Measurements from ENCODE around the gene PARS2. TPM values are rescaled to one million over a fixed set of nuclear protein-coding genes. Genes with fewer than 3 reads are reported as not detected.

PARS2 gene
- total RNA-seq, 2 experiments from 2014 or later = 5.3 to 7.6 TPM

DNA sequence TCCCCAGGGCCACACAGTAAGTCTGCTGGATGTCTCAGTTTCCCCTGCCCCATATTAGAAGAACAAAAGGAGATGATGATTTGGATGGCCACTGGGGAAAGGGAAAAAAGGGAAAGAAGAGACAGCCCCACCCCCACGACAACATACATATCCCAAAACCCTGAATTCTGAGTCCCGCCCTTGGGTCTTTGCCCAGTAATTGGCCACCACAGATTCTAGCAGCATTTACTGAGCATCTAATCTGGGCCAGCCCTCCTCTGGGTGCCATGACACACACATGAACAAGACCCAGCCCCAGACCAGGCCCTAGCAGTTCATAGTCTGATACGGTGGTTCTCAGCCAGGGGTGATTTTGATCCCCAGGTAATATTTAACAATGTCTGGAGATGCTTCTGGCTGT is 53.9 kb downstream of the PARS2 start:
- no peaks in the 10 kb centered on the region for H3K36me3 ChIP-seq (ENCODE audit: insufficient read depth, low read length)
- no peak overlapping the region for H3K4me3 ChIP-seq (ENCODE audit: low read depth, low read length, poor library complexity, severe bottlenecking)
- no peaks in the 10 kb centered on the region for H3K79me2 ChIP-seq (ENCODE audit: insufficient read depth, low read depth, low read length)
- no peak overlapping the region for H2AFZ ChIP-seq (ENCODE audit: low read length)
- H4K20me1 ChIP-seq (ENCODE audit: insufficient read depth, low read length) = no peaks in the 10 kb centered on the region
- no peak overlapping the region for H3K4me2 ChIP-seq (ENCODE audit: low read length)
- DNase-seq (ENCODE audit: low spot score) = no peak
- TF ChIP-seq, protein P1, sequence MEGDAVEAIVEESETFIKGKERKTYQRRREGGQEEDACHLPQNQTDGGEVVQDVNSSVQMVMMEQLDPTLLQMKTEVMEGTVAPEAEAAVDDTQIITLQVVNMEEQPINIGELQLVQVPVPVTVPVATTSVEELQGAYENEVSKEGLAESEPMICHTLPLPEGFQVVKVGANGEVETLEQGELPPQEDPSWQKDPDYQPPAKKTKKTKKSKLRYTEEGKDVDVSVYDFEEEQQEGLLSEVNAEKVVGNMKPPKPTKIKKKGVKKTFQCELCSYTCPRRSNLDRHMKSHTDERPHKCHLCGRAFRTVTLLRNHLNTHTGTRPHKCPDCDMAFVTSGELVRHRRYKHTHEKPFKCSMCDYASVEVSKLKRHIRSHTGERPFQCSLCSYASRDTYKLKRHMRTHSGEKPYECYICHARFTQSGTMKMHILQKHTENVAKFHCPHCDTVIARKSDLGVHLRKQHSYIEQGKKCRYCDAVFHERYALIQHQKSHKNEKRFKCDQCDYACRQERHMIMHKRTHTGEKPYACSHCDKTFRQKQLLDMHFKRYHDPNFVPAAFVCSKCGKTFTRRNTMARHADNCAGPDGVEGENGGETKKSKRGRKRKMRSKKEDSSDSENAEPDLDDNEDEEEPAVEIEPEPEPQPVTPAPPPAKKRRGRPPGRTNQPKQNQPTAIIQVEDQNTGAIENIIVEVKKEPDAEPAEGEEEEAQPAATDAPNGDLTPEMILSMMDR (conservative IDR thresholded peaks at IDR 0.05; ENCODE audit: low read length) = no peak
- TF ChIP-seq EZH2phosphoT487 (IDR thresholded peaks at IDR 0.05; ENCODE audit: borderline replicate concordance, low read depth, low read length) = no peak
- no peaks in the 10 kb centered on the region for H3K9me2 ChIP-seq (ENCODE audit: insufficient read depth, low read length)
- H3K9me3 ChIP-seq (ENCODE audit: low read length) = no peaks in the 10 kb centered on the region
- BruUV-seq (replicated peaks) = no TSS peak
- intact Hi-C loops (cut with micrococcal nuclease; ENCODE audit: unreplicated experiment) = no loop called here
- ChIA-PET POLR2A (no interaction called here), CTCF (ENCODE audit: unreplicated experiment) (no interaction called here)
- no peak overlapping the region for H3K27ac ChIP-seq (ENCODE audit: low read depth, low read length, poor library complexity, severe bottlenecking)
- H3K4me1 ChIP-seq (ENCODE audit: insufficient read depth, low read length, poor library complexity, severe bottlenecking) = peaks cover 5% of the 10 kb centered on the region

DNA sequence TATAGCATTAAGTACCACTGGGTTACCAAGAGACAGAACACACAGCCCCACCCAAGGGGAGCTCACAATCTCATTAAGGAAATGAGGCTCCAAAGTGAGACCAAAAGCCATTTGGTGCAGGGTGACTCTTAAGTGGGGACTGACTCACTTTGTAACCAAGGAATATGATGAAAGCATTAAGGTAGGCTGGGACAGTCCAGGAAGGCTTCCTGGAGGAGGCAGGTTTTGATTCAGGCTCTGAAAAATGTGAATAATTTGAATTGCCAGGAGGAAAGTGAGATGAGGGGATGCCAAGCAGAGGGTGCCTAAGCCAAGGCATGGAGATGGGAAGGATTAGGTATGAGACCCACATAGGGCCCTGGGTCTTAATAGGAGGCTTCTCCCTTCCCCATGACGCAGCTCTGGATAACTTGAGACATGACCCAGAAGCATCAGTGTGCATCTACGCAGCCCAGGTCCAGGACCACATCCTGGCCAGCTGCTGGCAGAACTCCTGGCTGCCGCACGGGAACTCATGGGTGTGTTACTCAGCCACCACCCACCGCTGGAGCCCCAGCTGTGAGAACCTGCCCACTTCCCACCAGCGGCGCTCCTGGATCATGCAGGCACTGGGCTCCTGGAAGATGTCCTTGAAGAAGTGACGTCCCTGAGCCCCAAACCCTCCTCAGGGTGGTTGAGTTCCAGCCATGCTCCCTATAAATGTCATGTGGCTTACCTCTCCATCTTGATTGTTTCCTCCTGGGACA is 54.6 kb downstream of the PARS2 start:
- no peaks in the 10 kb centered on the region for H3K9me3 ChIP-seq (ENCODE audit: low read length)
- intact Hi-C loops (cut with micrococcal nuclease; ENCODE audit: unreplicated experiment) = no loop called here
- no peak overlapping the region for H3K4me2 ChIP-seq (ENCODE audit: low read length)
- TF ChIP-seq EZH2phosphoT487 (IDR thresholded peaks at IDR 0.05; ENCODE audit: borderline replicate concordance, low read depth, low read length) = no peak
- TF ChIP-seq, protein P1 (conservative IDR thresholded peaks at IDR 0.05; ENCODE audit: low read length) = no peak
- no peaks in the 10 kb centered on the region for H3K36me3 ChIP-seq (ENCODE audit: insufficient read depth, low read length)
- H3K4me1 ChIP-seq (ENCODE audit: insufficient read depth, low read length, poor library complexity, severe bottlenecking) = no peaks in the 10 kb centered on the region
- no TSS peak for BruUV-seq (replicated peaks)
- H4K20me1 ChIP-seq (ENCODE audit: insufficient read depth, low read length) = no peaks in the 10 kb centered on the region
- ChIA-PET POLR2A (no interaction called here), CTCF (ENCODE audit: unreplicated experiment) (no interaction called here)
- H3K9me2 ChIP-seq (ENCODE audit: insufficient read depth, low read length) = no peaks in the 10 kb centered on the region
- H3K4me3 ChIP-seq (ENCODE audit: low read depth, low read length, poor library complexity, severe bottlenecking) = no peak overlapping the region
- H3K79me2 ChIP-seq (ENCODE audit: insufficient read depth, low read depth, low read length) = no peaks in the 10 kb centered on the region
- H2AFZ ChIP-seq (ENCODE audit: low read length) = no peak overlapping the region
- DNase-seq (ENCODE audit: low spot score) = no peak
- H3K27ac ChIP-seq (ENCODE audit: low read depth, low read length, poor library complexity, severe bottlenecking) = no peak overlapping the region

DNA sequence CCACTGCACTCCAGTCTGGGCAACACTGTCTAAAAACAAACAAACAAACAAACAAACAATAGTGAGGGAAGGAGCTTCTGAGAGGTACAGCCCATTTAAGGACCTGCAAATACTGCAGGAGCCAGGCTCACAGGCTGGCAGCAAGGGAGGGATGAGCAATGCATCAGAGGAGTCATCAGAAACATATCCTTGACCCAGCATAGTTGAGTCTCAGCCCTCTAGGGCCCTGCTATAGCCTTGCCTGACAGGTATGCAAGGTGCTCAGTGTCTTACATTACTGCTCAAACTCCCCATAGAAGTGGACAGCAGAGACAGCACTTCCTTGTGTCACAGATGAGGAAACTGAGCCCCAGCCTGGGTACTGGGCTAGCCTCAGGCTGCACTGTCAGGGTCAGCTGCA is 55.9 kb downstream of the PARS2 start:
- Histone ChIP-seq H3K4me1 (ENCODE audit: insufficient read depth, low read length, poor library complexity, severe bottlenecking) (no peaks in the 10 kb centered on the region), H2AFZ (ENCODE audit: low read length) (no peak overlapping the region), H3K4me2 (ENCODE audit: low read length) (no peak overlapping the region), H3K79me2 (ENCODE audit: insufficient read depth, low read depth, low read length) (no peaks in the 10 kb centered on the region), H3K4me3 (ENCODE audit: low read depth, low read length, poor library complexity, severe bottlenecking) (no peak overlapping the region), H3K36me3 (ENCODE audit: insufficient read depth, low read length) (no peaks in the 10 kb centered on the region), H3K9me2 (ENCODE audit: insufficient read depth, low read length) (no peaks in the 10 kb centered on the region), H3K9me3 (ENCODE audit: low read length) (no peaks in the 10 kb centered on the region), H4K20me1 (ENCODE audit: insufficient read depth, low read length) (no peaks in the 10 kb centered on the region), H3K27ac (ENCODE audit: low read depth, low read length, poor library complexity, severe bottlenecking) (no peak overlapping the region)
- intact Hi-C loops (cut with micrococcal nuclease; ENCODE audit: unreplicated experiment) = no loop called here
- no TSS peak for BruUV-seq (replicated peaks)
- DNase-seq (ENCODE audit: low spot score) = no peak
- POLR2A ChIA-PET = interaction anchor here (0.6 kb wide), 1 partner anchor 1277 kb away, joined by 3 read pairs; no protein-coding TSS in a partner anchor
- TF ChIP-seq, protein P1 (conservative IDR thresholded peaks at IDR 0.05; ENCODE audit: low read length) = no peak
- TF ChIP-seq EZH2phosphoT487 (IDR thresholded peaks at IDR 0.05; ENCODE audit: borderline replicate concordance, low read depth, low read length) = no peak
- CTCF ChIA-PET (ENCODE audit: unreplicated experiment) = no interaction called here

Data from OCI-LY7 (cell line).